ENCODE data around the gene EPHB6. TPM values are rescaled to one million over a fixed set of nuclear protein-coding genes. Genes with fewer than 3 reads are reported as not detected.

Gene EPHB6
- total and polyA plus RNA-seq, 10 of the 15 experiments (the other 5 are each of a cell fraction or from before 2014, with no cell fraction given) = 0.06 to 1.3 (median 0.37) TPM; not detected in 2

DNA sequence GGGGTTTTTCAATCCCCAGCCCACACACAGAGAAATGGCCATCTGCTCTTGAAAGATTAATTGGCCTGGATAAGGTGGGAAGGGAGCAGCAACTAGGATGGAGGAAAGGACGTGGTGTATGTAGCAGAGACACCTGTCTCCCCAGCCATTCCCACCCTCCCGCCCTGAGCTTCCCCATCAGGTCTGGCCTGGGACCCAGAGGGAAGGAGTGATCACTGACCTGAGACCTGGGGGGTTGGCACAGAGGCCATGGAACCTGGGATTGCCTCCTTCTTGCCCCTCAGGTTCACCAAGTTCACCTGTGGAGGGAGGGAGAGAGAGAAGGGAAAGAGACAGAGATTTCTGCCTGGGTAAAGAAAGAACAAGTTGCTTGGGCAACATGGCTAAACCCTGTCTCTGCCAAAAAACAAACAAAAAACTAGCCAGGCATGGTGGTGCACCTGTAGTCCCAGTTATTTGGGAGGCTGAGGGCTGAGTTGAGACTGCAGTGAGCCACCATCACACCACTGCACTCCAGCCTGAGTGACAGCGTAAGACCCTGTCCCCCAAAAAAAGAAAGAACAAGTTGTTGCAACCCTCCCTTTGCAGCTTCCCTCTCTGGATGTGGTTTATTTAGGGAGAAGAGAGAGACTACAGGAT, 42.0 kb downstream of the EPHB6 start:
- WGBS (ENCODE audit: insufficient coverage, insufficient replicate concordance, low lambda C conversion rate, missing lambda C conversion rate) = 38% methylated on average over 3 of the region's 3 CpGs
- no peaks in the 10 kb centered on the region for H4K20me1 ChIP-seq (ENCODE audit: control insufficient read depth, insufficient read depth)
- H3K4me3 ChIP-seq = no peak overlapping the region
- H3K27me3 ChIP-seq (replicated peaks in 1 of 2; ENCODE audit: control insufficient read depth in 2 of 2, insufficient read depth in 2 of 2, low read length in 1 of 2) = peaks cover 0 to 3% of the 10 kb centered on the region in 2 experiments; a peak in 3 of 4 replicates
- no peaks in the 10 kb centered on the region for H3K36me3 ChIP-seq (ENCODE audit: control insufficient read depth in 2 of 2, insufficient read depth in 2 of 2, low read length in 1 of 2)
- TF ChIP-seq HDAC6 (IDR thresholded peaks at IDR 0.05; ENCODE audit: unreplicated experiment) (no peak), MYB (IDR thresholded peaks at IDR 0.05; ENCODE audit: borderline replicate concordance, low read depth, low read length) (no peak), POLR2AphosphoS5 (IDR thresholded peaks at IDR 0.05; ENCODE audit: low read length) (no peak), LARP7 (IDR thresholded peaks at IDR 0.05) (no peak)
- TF ChIP-seq, protein P1, sequence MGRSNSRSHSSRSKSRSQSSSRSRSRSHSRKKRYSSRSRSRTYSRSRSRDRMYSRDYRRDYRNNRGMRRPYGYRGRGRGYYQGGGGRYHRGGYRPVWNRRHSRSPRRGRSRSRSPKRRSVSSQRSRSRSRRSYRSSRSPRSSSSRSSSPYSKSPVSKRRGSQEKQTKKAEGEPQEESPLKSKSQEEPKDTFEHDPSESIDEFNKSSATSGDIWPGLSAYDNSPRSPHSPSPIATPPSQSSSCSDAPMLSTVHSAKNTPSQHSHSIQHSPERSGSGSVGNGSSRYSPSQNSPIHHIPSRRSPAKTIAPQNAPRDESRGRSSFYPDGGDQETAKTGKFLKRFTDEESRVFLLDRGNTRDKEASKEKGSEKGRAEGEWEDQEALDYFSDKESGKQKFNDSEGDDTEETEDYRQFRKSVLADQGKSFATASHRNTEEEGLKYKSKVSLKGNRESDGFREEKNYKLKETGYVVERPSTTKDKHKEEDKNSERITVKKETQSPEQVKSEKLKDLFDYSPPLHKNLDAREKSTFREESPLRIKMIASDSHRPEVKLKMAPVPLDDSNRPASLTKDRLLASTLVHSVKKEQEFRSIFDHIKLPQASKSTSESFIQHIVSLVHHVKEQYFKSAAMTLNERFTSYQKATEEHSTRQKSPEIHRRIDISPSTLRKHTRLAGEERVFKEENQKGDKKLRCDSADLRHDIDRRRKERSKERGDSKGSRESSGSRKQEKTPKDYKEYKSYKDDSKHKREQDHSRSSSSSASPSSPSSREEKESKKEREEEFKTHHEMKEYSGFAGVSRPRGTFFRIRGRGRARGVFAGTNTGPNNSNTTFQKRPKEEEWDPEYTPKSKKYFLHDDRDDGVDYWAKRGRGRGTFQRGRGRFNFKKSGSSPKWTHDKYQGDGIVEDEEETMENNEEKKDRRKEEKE (IDR thresholded peaks at IDR 0.05) = no peak
- CTCF ChIA-PET = interaction anchor here (0.6 to 1.7 kb wide), 3 partner anchors 20 to 106 kb away, joined by 3 to 5 read pairs (median 3); no protein-coding TSS in a partner anchor
- H3K9ac ChIP-seq (ENCODE audit: control insufficient read depth, insufficient read depth, low read length) = no peak overlapping the region
- FAIRE-seq (no peak), ATAC-seq (no peak), DNase-seq (ENCODE audit: low read depth, low spot score) (no peak)
- RAD21 ChIA-PET (ENCODE audit: unreplicated experiment) = no interaction called here
- no TSS peak for BruUV-seq (replicated peaks)
- no peaks in the 10 kb centered on the region for H3K79me2 ChIP-seq (ENCODE audit: control insufficient read depth, insufficient read depth, low read length)
- no peaks in the 10 kb centered on the region for H3K4me1 ChIP-seq (ENCODE audit: control insufficient read depth, insufficient read depth, low read length)
- no peak overlapping the region for H2AFZ ChIP-seq (ENCODE audit: control insufficient read depth, low read depth, low read length)
- H3K4me2 ChIP-seq (ENCODE audit: control insufficient read depth, insufficient read depth) = no peak overlapping the region
- SMC1A ChIA-PET (ENCODE audit: uncharacterized antibody, unreplicated experiment) = interaction anchor here (0.7 kb wide), 1 partner anchor 1209 kb away, joined by 3 read pairs; no protein-coding TSS in a partner anchor
- in situ Hi-C loops (cut with MboI) (no loop called here), intact Hi-C loops (cut with micrococcal nuclease; ENCODE audit: unreplicated experiment) (no loop called here)
- no peak overlapping the region for H3K27ac ChIP-seq (ENCODE audit: control insufficient read depth, insufficient read depth)
- POLR2A ChIA-PET = no interaction called here
- no peaks in the 10 kb centered on the region for H3K9me3 ChIP-seq (replicated peaks; ENCODE audit: control insufficient read depth, insufficient read depth, low read length)
